Measurements from ENCODE around the gene MBTPS1.

MBTPS1 gene

GRCh38 chr16:84053237-84053636, 63.5 kb downstream of the MBTPS1 start:
- H3K9me3 ChIP-seq (ENCODE audit: control insufficient read depth, low read length): no peaks in the 10 kb centered on the region
- H3K4me3 ChIP-seq (ENCODE audit: low read length): no peak overlapping the region
- no peaks in the 10 kb centered on the region for H3K27me3 ChIP-seq (ENCODE audit: control insufficient read depth, insufficient read depth, low read length)
- H3K36me3 ChIP-seq (ENCODE audit: control insufficient read depth, insufficient read depth, low read length): peaks cover 7% of the 10 kb centered on the region
- H3K4me1 ChIP-seq (ENCODE audit: control insufficient read depth, insufficient read depth, low read length): no peaks in the 10 kb centered on the region
- H3K9ac ChIP-seq (ENCODE audit: low read length): no peak overlapping the region

GRCh38 chr16:84052071-84052622, 64.6 kb downstream of the MBTPS1 start:
- Histone ChIP-seq H3K9me3 (ENCODE audit: control insufficient read depth, low read length) (no peaks in the 10 kb centered on the region), H3K27me3 (ENCODE audit: control insufficient read depth, insufficient read depth, low read length) (no peaks in the 10 kb centered on the region), H3K36me3 (ENCODE audit: control insufficient read depth, insufficient read depth, low read length) (peaks cover 7% of the 10 kb centered on the region), H3K4me3 (ENCODE audit: low read length) (no peak overlapping the region), H3K9ac (ENCODE audit: low read length) (no peak overlapping the region), H3K4me1 (ENCODE audit: control insufficient read depth, insufficient read depth, low read length) (no peaks in the 10 kb centered on the region)

GRCh38 chr16:84050316-84050715, 66.4 kb downstream of the MBTPS1 start:
- H3K4me3 ChIP-seq (ENCODE audit: low read length): no peak overlapping the region
- no peak overlapping the region for H3K9ac ChIP-seq (ENCODE audit: low read length)
- H3K4me1 ChIP-seq (ENCODE audit: control insufficient read depth, insufficient read depth, low read length): no peaks in the 10 kb centered on the region
- H3K27me3 ChIP-seq (ENCODE audit: control insufficient read depth, insufficient read depth, low read length): no peaks in the 10 kb centered on the region
- H3K36me3 ChIP-seq (ENCODE audit: control insufficient read depth, insufficient read depth, low read length): peaks cover 6% of the 10 kb centered on the region
- H3K9me3 ChIP-seq (ENCODE audit: control insufficient read depth, low read length): no peaks in the 10 kb centered on the region

GRCh38 chr16:84049403-84050060, 67.2 kb downstream of the MBTPS1 start:
- H3K4me3 ChIP-seq (ENCODE audit: low read length): no peak overlapping the region
- no peaks in the 10 kb centered on the region for H3K4me1 ChIP-seq (ENCODE audit: control insufficient read depth, insufficient read depth, low read length)
- H3K36me3 ChIP-seq (ENCODE audit: control insufficient read depth, insufficient read depth, low read length): no peaks in the 10 kb centered on the region
- H3K9ac ChIP-seq (ENCODE audit: low read length): no peak overlapping the region
- peaks cover 7% of the 10 kb centered on the region for H3K27me3 ChIP-seq (ENCODE audit: control insufficient read depth, insufficient read depth, low read length)
- H3K9me3 ChIP-seq (ENCODE audit: control insufficient read depth, low read length): no peaks in the 10 kb centered on the region

- no peaks in the 10 kb centered on the region for H3K36me3 ChIP-seq (ENCODE audit: control insufficient read depth, insufficient read depth, low read length)
- no peaks in the 10 kb centered on the region for H3K9me3 ChIP-seq (ENCODE audit: control insufficient read depth, low read length)
- H3K4me3 ChIP-seq (ENCODE audit: low read length): no peak overlapping the region
- H3K27me3 ChIP-seq (ENCODE audit: control insufficient read depth, insufficient read depth, low read length): peaks cover 13% of the 10 kb centered on the region
- H3K4me1 ChIP-seq (ENCODE audit: control insufficient read depth, insufficient read depth, low read length): no peaks in the 10 kb centered on the region
- H3K9ac ChIP-seq (ENCODE audit: low read length): no peak overlapping the region
Measured at GRCh38 chr16:84048871-84049270, 67.9 kb downstream of the MBTPS1 start.

GRCh38 chr16:84048270-84048669, 68.5 kb downstream of the MBTPS1 start:
- H3K4me3 ChIP-seq (ENCODE audit: low read length): no peak overlapping the region
- H3K27me3 ChIP-seq (ENCODE audit: control insufficient read depth, insufficient read depth, low read length): peaks cover 19% of the 10 kb centered on the region
- H3K9me3 ChIP-seq (ENCODE audit: control insufficient read depth, low read length): no peaks in the 10 kb centered on the region
- H3K9ac ChIP-seq (ENCODE audit: low read length): peak overlapping the region; percentile 43
- no peaks in the 10 kb centered on the region for H3K36me3 ChIP-seq (ENCODE audit: control insufficient read depth, insufficient read depth, low read length)
- H3K4me1 ChIP-seq (ENCODE audit: control insufficient read depth, insufficient read depth, low read length): peaks cover under 1% of the 10 kb centered on the region

- no peak overlapping the region for H3K4me3 ChIP-seq (ENCODE audit: low read length)
- no peaks in the 10 kb centered on the region for H3K9me3 ChIP-seq (ENCODE audit: control insufficient read depth, low read length)
- no peak overlapping the region for H3K9ac ChIP-seq (ENCODE audit: low read length)
- peaks cover 7% of the 10 kb centered on the region for H3K4me1 ChIP-seq (ENCODE audit: control insufficient read depth, insufficient read depth, low read length)
- H3K27me3 ChIP-seq (ENCODE audit: control insufficient read depth, insufficient read depth, low read length): peaks cover 26% of the 10 kb centered on the region
- no peaks in the 10 kb centered on the region for H3K36me3 ChIP-seq (ENCODE audit: control insufficient read depth, insufficient read depth, low read length)
Measured at GRCh38 chr16:84047626-84048025, 69.1 kb downstream of the MBTPS1 start.

- Histone ChIP-seq H3K9me3 (ENCODE audit: control insufficient read depth, low read length) (no peaks in the 10 kb centered on the region), H3K9ac (ENCODE audit: low read length) (no peak overlapping the region), H3K36me3 (ENCODE audit: control insufficient read depth, insufficient read depth, low read length) (no peaks in the 10 kb centered on the region)
Measured at GRCh38 chr16:84047206-84047605, 69.5 kb downstream of the MBTPS1 start.

GRCh38 chr16:84045818-84046470, 70.8 kb downstream of the MBTPS1 start:
- Histone ChIP-seq H3K4me1 (ENCODE audit: control insufficient read depth, insufficient read depth, low read length) (peaks cover 10% of the 10 kb centered on the region), H3K27me3 (ENCODE audit: control insufficient read depth, insufficient read depth, low read length) (peaks cover 32% of the 10 kb centered on the region), H3K4me3 (ENCODE audit: low read length) (no peak overlapping the region), H3K9ac (ENCODE audit: low read length) (no peak overlapping the region), H3K9me3 (ENCODE audit: control insufficient read depth, low read length) (no peaks in the 10 kb centered on the region), H3K36me3 (ENCODE audit: control insufficient read depth, insufficient read depth, low read length) (no peaks in the 10 kb centered on the region)

More at GRCh38 chr16:84047206-84047605, 69.5 kb downstream of the MBTPS1 start:
- Histone ChIP-seq H3K4me3 (ENCODE audit: low read length) (no peak overlapping the region), H3K27me3 (ENCODE audit: control insufficient read depth, insufficient read depth, low read length) (peaks cover 30% of the 10 kb centered on the region), H3K4me1 (ENCODE audit: control insufficient read depth, insufficient read depth, low read length) (peaks cover 10% of the 10 kb centered on the region)

- no peaks in the 10 kb centered on the region for H3K9me3 ChIP-seq (ENCODE audit: control insufficient read depth, low read length)
- peaks cover 10% of the 10 kb centered on the region for H3K4me1 ChIP-seq (ENCODE audit: control insufficient read depth, insufficient read depth, low read length)
- no peak overlapping the region for H3K4me3 ChIP-seq (ENCODE audit: low read length)
- no peaks in the 10 kb centered on the region for H3K36me3 ChIP-seq (ENCODE audit: control insufficient read depth, insufficient read depth, low read length)
- H3K27me3 ChIP-seq (ENCODE audit: control insufficient read depth, insufficient read depth, low read length): peaks cover 32% of the 10 kb centered on the region
- no peak overlapping the region for H3K9ac ChIP-seq (ENCODE audit: low read length)
Measured at GRCh38 chr16:84045001-84045817, 71.5 kb downstream of the MBTPS1 start.

- no peaks in the 10 kb centered on the region for H3K36me3 ChIP-seq (ENCODE audit: control insufficient read depth, insufficient read depth, low read length)
- H3K4me1 ChIP-seq (ENCODE audit: control insufficient read depth, insufficient read depth, low read length): peaks cover 10% of the 10 kb centered on the region
- H3K9me3 ChIP-seq (ENCODE audit: control insufficient read depth, low read length): no peaks in the 10 kb centered on the region
- H3K9ac ChIP-seq (ENCODE audit: low read length): no peak overlapping the region
- no peak overlapping the region for H3K4me3 ChIP-seq (ENCODE audit: low read length)
- H3K27me3 ChIP-seq (ENCODE audit: control insufficient read depth, insufficient read depth, low read length): peaks cover 32% of the 10 kb centered on the region
Measured at GRCh38 chr16:84044118-84044488, 72.6 kb downstream of the MBTPS1 start.

Data from mucosa of stomach (tissue), 1 donor.